H9 (cell line): ENCODE measurements around the gene CHMP3. TPM values are rescaled to one million over a fixed set of nuclear protein-coding genes. Genes with fewer than 3 reads are reported as not detected.
"Not testable (repeated sequence)": the region's sequence is repeated elsewhere in the genome, so short reads cannot be mapped to it uniquely, and the experiment has no call there.

Source experiments
- DNase-seq: peaks from one replicate; pipeline ENCODE4 v3.0.0-alpha.2; 2017
- H2AFZ ChIP-seq: one replicate; pipeline ENCODE4 v1.6.1; 2013; ENCODE audit warnings: mild to moderate bottlenecking, low read length, control low read depth, moderate library complexity
- H2AK5ac ChIP-seq: 2 replicates; pipeline ENCODE4 v1.6.1; 2013; ENCODE audit warnings: low read length, control low read depth, mixed read lengths; ENCODE audit not compliant: insufficient read length
- H2BK120ac ChIP-seq: one replicate; pipeline ENCODE4 v1.6.1; 2013; ENCODE audit warnings: low read depth, mild to moderate bottlenecking, low read length, control low read depth, inconsistent platforms; ENCODE audit not compliant: poor library complexity, severe bottlenecking
- H2BK12ac ChIP-seq: 2 replicates; pipeline ENCODE4 v1.6.1; 2013; ENCODE audit warnings: low read length, control low read depth, mixed read lengths, low read depth; ENCODE audit not compliant: insufficient read length
- H2BK15ac ChIP-seq: 2 replicates; pipeline ENCODE4 v1.6.1; 2013; ENCODE audit warnings: low read depth, low read length, control low read depth
- H2BK20ac ChIP-seq: one replicate; pipeline ENCODE4 v1.6.1; 2013; ENCODE audit warnings: low read depth, mild to moderate bottlenecking, low read length, control low read depth, inconsistent platforms; ENCODE audit not compliant: poor library complexity, severe bottlenecking
- H2BK5ac ChIP-seq: 2 replicates; pipeline ENCODE4 v1.6.1; 2013; ENCODE audit warnings: low read length, control low read depth, mixed read lengths; ENCODE audit not compliant: insufficient read length
- H3K14ac ChIP-seq: 2 replicates; pipeline ENCODE4 v1.6.1; 2013; ENCODE audit warnings: low read length, control low read depth; ENCODE audit not compliant: insufficient read depth
- H3K18ac ChIP-seq: 2 replicates; pipeline ENCODE4 v1.6.1; 2013; ENCODE audit warnings: low read depth, mild to moderate bottlenecking, mixed read lengths, low read length, control low read depth; ENCODE audit not compliant: insufficient read length
- H3K23ac ChIP-seq: 2 replicates; pipeline ENCODE4 v1.6.1; 2013; ENCODE audit warnings: low read length, control low read depth, mixed read lengths, low read depth; ENCODE audit not compliant: insufficient read length
- H3K23me2 ChIP-seq: 2 replicates; pipeline ENCODE4 v1.6.1; 2013; ENCODE audit warnings: low read depth, mild to moderate bottlenecking, mixed read lengths, low read length, control low read depth; ENCODE audit not compliant: insufficient read length, poor library complexity, severe bottlenecking
- H3K27ac ChIP-seq: 2 replicates; pipeline ENCODE4 v1.5.1; 2013; ENCODE audit warnings: low read length, control low read depth, mixed read lengths, low read depth; ENCODE audit not compliant: insufficient read length
- H3K27me3 ChIP-seq: 2 replicates; pipeline ENCODE4 v1.6.1; 2013; ENCODE audit warnings: low read length, control low read depth, inconsistent platforms; ENCODE audit not compliant: insufficient read depth
- H3K4ac ChIP-seq: 2 replicates; pipeline ENCODE4 v1.6.1; 2013; ENCODE audit warnings: low read depth, mild to moderate bottlenecking, control low read depth, inconsistent platforms, low read length, moderate library complexity
- H3K4me1 ChIP-seq: 2 replicates; pipeline ENCODE4 v1.6.1; 2013; ENCODE audit warnings: low read length, control low read depth, inconsistent platforms; ENCODE audit not compliant: insufficient read depth
- H3K4me2 ChIP-seq: 2 replicates; pipeline ENCODE4 v1.6.1; 2013; ENCODE audit warnings: low read length, control low read depth, mixed read lengths; ENCODE audit not compliant: insufficient read length, insufficient read depth
- H3K56ac ChIP-seq: 2 replicates; pipeline ENCODE4 v1.6.1; 2013; ENCODE audit warnings: low read depth, mild to moderate bottlenecking, mixed read lengths, low read length, control low read depth; ENCODE audit not compliant: insufficient read length
- H3K79me1 ChIP-seq: 2 replicates; pipeline ENCODE4 v1.6.1; 2013; ENCODE audit warnings: low read depth, mild to moderate bottlenecking, moderate library complexity, low read length, control low read depth, inconsistent platforms; ENCODE audit not compliant: insufficient read depth, poor library complexity, severe bottlenecking
- H3K79me2 ChIP-seq: 2 replicates; pipeline ENCODE4 v1.6.1; 2013; ENCODE audit warnings: low read length, control low read depth, inconsistent platforms; ENCODE audit not compliant: insufficient read depth
- H3K9ac ChIP-seq: 2 replicates; pipeline ENCODE4 v1.6.1; 2013; ENCODE audit warnings: low read length, control low read depth, mixed read lengths; ENCODE audit not compliant: insufficient read length; ENCODE audit errors: extremely low read depth
- H3K9me3 ChIP-seq: one replicate; pipeline ENCODE4 v1.6.1; 2013; ENCODE audit warnings: low read depth, low read length, inconsistent platforms; ENCODE audit not compliant: control insufficient read depth
- H3T11ph ChIP-seq: one replicate; pipeline ENCODE4 v1.6.1; 2013; ENCODE audit warnings: mild to moderate bottlenecking, low read length, control low read depth, inconsistent platforms
- H4K20me1 ChIP-seq: one replicate; pipeline ENCODE4 v1.6.1; 2013; ENCODE audit not compliant: control insufficient read depth, insufficient read length, insufficient read depth
- H4K5ac ChIP-seq: 2 replicates; pipeline ENCODE4 v1.6.1; 2013; ENCODE audit warnings: low read depth, mild to moderate bottlenecking, mixed read lengths, low read length, control low read depth; ENCODE audit not compliant: insufficient read length
- H4K8ac ChIP-seq: replicated peaks from 2 replicates; pipeline ENCODE4 v1.6.1; 2013; ENCODE audit warnings: low read length, control low read depth, mixed read lengths, low read depth; ENCODE audit not compliant: insufficient read length
- H4K91ac ChIP-seq: 2 replicates; pipeline ENCODE4 v1.6.1; 2013; ENCODE audit warnings: low read depth, mild to moderate bottlenecking, moderate library complexity, mixed read lengths, low read length, control low read depth; ENCODE audit not compliant: insufficient read length
- H3K27ac Mint-ChIP-seq, 3 experiments: 2 replicates in 2 of 3; 3 replicates in 1 of 3; pipeline ENCODE4 v1.8.0; 2020 to 2021; ENCODE audit warnings: mixed read lengths in 3 of 3, mild to moderate bottlenecking in 1 of 3, moderate library complexity in 1 of 3
- H3K27me3 Mint-ChIP-seq: 2 replicates; pipeline ENCODE4 v1.8.0; 2021; ENCODE audit warnings: low read depth, mild to moderate bottlenecking, moderate library complexity, mixed read lengths
- H3K36me3 Mint-ChIP-seq, 3 experiments: 2 replicates in 2 of 3; 3 replicates in 1 of 3; pipeline ENCODE4 v1.8.0; 2020 to 2021; ENCODE audit warnings: low read depth in 3 of 3, mixed read lengths in 3 of 3; ENCODE audit not compliant: insufficient read depth in 1 of 3
- H3K4me1 Mint-ChIP-seq, 2 experiments: 2 replicates each; pipeline ENCODE4 v1.8.0; 2020; ENCODE audit warnings: mixed read lengths in 2 of 2
- H3K4me3 Mint-ChIP-seq, 2 experiments: 2 replicates in 1 of 2; 3 replicates in 1 of 2; pipeline ENCODE4 v1.8.0; 2020 to 2021; ENCODE audit warnings: mild to moderate bottlenecking in 2 of 2, mixed read lengths in 2 of 2, moderate library complexity in 1 of 2
- H3K9me3 Mint-ChIP-seq, 2 experiments: 2 replicates in 1 of 2; 3 replicates in 1 of 2; pipeline ENCODE4 v1.8.0; 2020; ENCODE audit warnings: mild to moderate bottlenecking in 2 of 2, mixed read lengths in 2 of 2, moderate library complexity in 1 of 2
- WGBS: extraction: QIAGEN DNeasy Blood & Tissue Kit; methylation state at CpG from one replicate; pipeline ENCODE4 v1.1.7; 2013; ENCODE audit warnings: missing lambda C conversion rate, low lambda C conversion rate, mixed read lengths; ENCODE audit not compliant: insufficient read length; ENCODE audit errors: extremely low coverage; 5-methylcytosine and 5-hydroxymethylcytosine counted together
- total RNA-seq: library from RNA; stranded (reverse); gene quantifications from 2 replicates; pipeline ENCODE4 v1.2.1, GENCODE V29; 2021

Gene CHMP3
- total RNA-seq, 1 experiment from 2014 or later, result 28.8 TPM

GRCh38 chr2:86548165-86548912 is 14.9 kb downstream of the CHMP3 start:
- not testable (repeated sequence) for H3K23ac ChIP-seq, H3K9ac ChIP-seq, H3K27me3 Mint-ChIP-seq, H3K56ac ChIP-seq, DNase-seq, H3K4me3 Mint-ChIP-seq, H3K27ac ChIP-seq, H3K4me1 Mint-ChIP-seq, H2BK15ac ChIP-seq, H3K79me1 ChIP-seq, H3K4me2 ChIP-seq, H2BK20ac ChIP-seq, H3K27ac Mint-ChIP-seq, H3T11ph ChIP-seq, H3K14ac ChIP-seq, H3K4ac ChIP-seq, H4K8ac ChIP-seq, H2BK5ac ChIP-seq, H4K5ac ChIP-seq, H3K18ac ChIP-seq, H2BK120ac ChIP-seq, H2BK12ac ChIP-seq, H4K20me1 ChIP-seq, H3K23me2 ChIP-seq, H3K79me2 ChIP-seq, H2AK5ac ChIP-seq, H3K27me3 ChIP-seq, H2AFZ ChIP-seq, H3K4me1 ChIP-seq, H4K91ac ChIP-seq
- WGBS, result no CpG with 5 or more reads among the region's 20 CpGs
- Mint-ChIP-seq H3K36me3 (peaks cover 65 to 66% (median 66%) of the 10 kb centered on the region in 3 experiments), H3K9me3 (peaks cover 75 to 78% of the 10 kb centered on the region in 2 experiments)
- peaks cover 23% of the 10 kb centered on the region for H3K9me3 ChIP-seq

- H3T11ph ChIP-seq, H3K79me1 ChIP-seq, H3K9ac ChIP-seq, H3K4me3 Mint-ChIP-seq, H3K4me1 ChIP-seq, H3K27ac ChIP-seq, H3K23me2 ChIP-seq, H2BK20ac ChIP-seq, H2BK12ac ChIP-seq, H3K79me2 ChIP-seq, H3K56ac ChIP-seq, H3K27me3 ChIP-seq, H4K91ac ChIP-seq, H2AK5ac ChIP-seq, H3K23ac ChIP-seq, H4K8ac ChIP-seq, H3K4ac ChIP-seq, H4K20me1 ChIP-seq, H3K27me3 Mint-ChIP-seq, H3K4me1 Mint-ChIP-seq, H3K27ac Mint-ChIP-seq, H3K4me2 ChIP-seq, H2AFZ ChIP-seq, H2BK15ac ChIP-seq, H3K18ac ChIP-seq, H2BK120ac ChIP-seq, H3K14ac ChIP-seq, H4K5ac ChIP-seq, DNase-seq, H2BK5ac ChIP-seq: not testable (repeated sequence)
- Mint-ChIP-seq H3K9me3 (peaks cover 52 to 59% of the 10 kb centered on the region in 2 experiments), H3K36me3 (peaks cover 53 to 61% (median 54%) of the 10 kb centered on the region in 3 experiments)
- peaks cover 26% of the 10 kb centered on the region for H3K9me3 ChIP-seq
- no CpG with 5 or more reads among the region's 49 CpGs for WGBS
Measured at GRCh38 chr2:86545296-86545924, 17.8 kb downstream of the CHMP3 start.
